GM23248 (cell line): ENCODE measurements around the gene BTBD2. TPM values are rescaled to one million over a fixed set of nuclear protein-coding genes. Genes with fewer than 3 reads are reported as not detected.
"Not testable (repeated sequence)": the region's sequence is repeated elsewhere in the genome, so short reads cannot be mapped to it uniquely, and the experiment has no call there.

Experiments
- DNase-seq: peaks from one replicate; pipeline ENCODE4 v3.0.0-alpha.2; 2015
- H2AFZ ChIP-seq: fragments of 200-600 bp; sonication (generic); 2 replicates; pipeline ENCODE4 v1.6.1; 2016; ENCODE audit warnings: antibody characterized with exemption
- H3F3A ChIP-seq: fragments of 200-600 bp; sonication (generic); 2 replicates; pipeline ENCODE4 v1.6.1; 2016; ENCODE audit warnings: mild to moderate bottlenecking, antibody characterized with exemption, mixed run types; ENCODE audit not compliant: insufficient read depth
- H3K27ac ChIP-seq: fragments of 200-600 bp; sonication (generic); 2 replicates; pipeline ENCODE4 v1.5.1; 2016; ENCODE audit warnings: mild to moderate bottlenecking
- H3K27me3 ChIP-seq: fragments of 200-600 bp; sonication (generic); replicated peaks from 2 replicates; pipeline ENCODE4 v1.6.1; 2016; ENCODE audit warnings: mild to moderate bottlenecking; ENCODE audit not compliant: insufficient read depth
- H3K36me3 ChIP-seq: fragments of 200-600 bp; sonication (generic); 2 replicates; pipeline ENCODE4 v1.6.1; 2016; ENCODE audit warnings: low read depth, mild to moderate bottlenecking
- H3K4me1 ChIP-seq: fragments of 200-600 bp; sonication (generic); 2 replicates; pipeline ENCODE4 v1.6.1; 2016; ENCODE audit warnings: mild to moderate bottlenecking; ENCODE audit not compliant: insufficient read depth
- H3K4me2 ChIP-seq: fragments of 200-600 bp; sonication (generic); one replicate; pipeline ENCODE4 v1.6.1; 2016; ENCODE audit warnings: mild to moderate bottlenecking; ENCODE audit not compliant: unreplicated experiment
- H3K4me3 ChIP-seq: fragments of 200-600 bp; sonication (generic); 2 replicates; pipeline ENCODE4 v1.5.1; 2016; ENCODE audit warnings: mild to moderate bottlenecking
- H3K79me2 ChIP-seq: fragments of 200-600 bp; sonication (generic); 2 replicates; pipeline ENCODE4 v1.6.1; 2016; ENCODE audit warnings: mild to moderate bottlenecking; ENCODE audit not compliant: insufficient read depth
- H3K9ac ChIP-seq: fragments of 200-600 bp; sonication (generic); 2 replicates; pipeline ENCODE4 v1.6.1; 2016; ENCODE audit warnings: mild to moderate bottlenecking
- H3K9me2 ChIP-seq: fragments of 200-600 bp; sonication (generic); 2 replicates; pipeline ENCODE4 v1.6.1; 2016; ENCODE audit warnings: mixed run types, mild to moderate bottlenecking, moderate library complexity; ENCODE audit not compliant: insufficient read depth
- H3K9me3 ChIP-seq: fragments of 200-600 bp; sonication (generic); one replicate; pipeline ENCODE4 v1.6.1; 2017; ENCODE audit warnings: low read depth
- H4K20me1 ChIP-seq: fragments of 200-600 bp; sonication (generic); 2 replicates; pipeline ENCODE4 v1.6.0; 2016; ENCODE audit not compliant: insufficient read depth
- EZH2 ChIP-seq: fragments of 200-600 bp; sonication (generic); IDR thresholded peaks from 2 replicates; pipeline ENCODE4 v1.6.1; 2018; ENCODE audit warnings: antibody characterized with exemption, mild to moderate bottlenecking; ENCODE audit not compliant: insufficient read depth, poor library complexity, severe bottlenecking
- EZH2phosphoT487 ChIP-seq: fragments of 200-600 bp; sonication (generic); IDR thresholded peaks from 2 replicates; pipeline ENCODE4 v1.6.1; 2018; ENCODE audit warnings: antibody characterized with exemption, moderate library complexity, mild to moderate bottlenecking, low read depth; ENCODE audit not compliant: insufficient read depth
- WGBS, 2 experiments: methylation state at CpG; one replicate each; pipeline ENCODE4 v1.1.6; 2015 to 2017; ENCODE audit warnings: low lambda C conversion rate in 2 of 2, low coverage in 1 of 2; ENCODE audit errors: missing lambda C conversion rate in 2 of 2; 5-methylcytosine and 5-hydroxymethylcytosine counted together
- in situ Hi-C: fragments of 300-500 bp; cut with MboI; formaldehyde crosslinking; loops from 2 replicates; pipeline ENCODE4 v1.15.0; 2020
- polyA plus RNA-seq: library from polyadenylated mRNA; unstranded; fragments of >200 nt; fragmentation: Nextera tagmentation; extraction: Ambion mirVana; gene quantifications from 2 replicates; pipeline ENCODE4 v1.2.1, GENCODE V29; 2016
- total RNA-seq: library from RNA; depleted of rRNA; stranded (reverse); fragments of >200 nt; shearing (Covaris generic); gene quantifications from 2 replicates; pipeline ENCODE4 v1.2.3, GENCODE V29; 2014

BTBD2 gene
- total and polyA plus RNA-seq, 2 experiments from 2014 or later: 6.8 to 69.5 TPM

GRCh38 chr19:1991018-1991913 is 24.2 kb downstream of the BTBD2 start:
- DNase-seq: no peak
- WGBS, 2 experiments: 86 to 87% methylated on average over 19 to 30 of the region's 30 CpGs
- TF ChIP-seq EZH2 (no peak), EZH2phosphoT487 (no peak)

GRCh38 chr19:1990230-1991017 is 25.1 kb downstream of the BTBD2 start:
- H3K9ac ChIP-seq: no peak overlapping the region
- no peak overlapping the region for H3K27ac ChIP-seq
- H3K4me2 ChIP-seq: no peak overlapping the region
- H3K4me1 ChIP-seq: no peaks in the 10 kb centered on the region
- no peaks in the 10 kb centered on the region for H3K36me3 ChIP-seq
- H3K9me3 ChIP-seq: no peaks in the 10 kb centered on the region
- H3K79me2 ChIP-seq: no peaks in the 10 kb centered on the region
- 97 to 99% methylated on average over 33 to 34 of the region's 34 CpGs for WGBS, 2 experiments
- no peaks in the 10 kb centered on the region for H3F3A ChIP-seq
- no peak overlapping the region for H3K4me3 ChIP-seq
- in situ Hi-C loops: no loop called here
- no peaks in the 10 kb centered on the region for H3K9me2 ChIP-seq
- no peak overlapping the region for H2AFZ ChIP-seq
- TF ChIP-seq EZH2phosphoT487 (no peak), EZH2 (no peak)
- H3K27me3 ChIP-seq: no peaks in the 10 kb centered on the region
- no peak for DNase-seq
- H4K20me1 ChIP-seq: no peaks in the 10 kb centered on the region

More at GRCh38 chr19:1991018-1991913, 24.2 kb downstream of the BTBD2 start:
- H3K27me3 ChIP-seq: no peaks in the 10 kb centered on the region
- H3K4me3 ChIP-seq: no peak overlapping the region
- no peak overlapping the region for H3K27ac ChIP-seq
- H2AFZ ChIP-seq: no peak overlapping the region
- H3K4me1 ChIP-seq: no peaks in the 10 kb centered on the region
- peaks cover 6% of the 10 kb centered on the region for H3K36me3 ChIP-seq
- in situ Hi-C loops: no loop called here
- H3K9me3 ChIP-seq: no peaks in the 10 kb centered on the region
- H3K9ac ChIP-seq: no peak overlapping the region
- no peaks in the 10 kb centered on the region for H4K20me1 ChIP-seq
- no peaks in the 10 kb centered on the region for H3K9me2 ChIP-seq
- H3F3A ChIP-seq: no peaks in the 10 kb centered on the region
- H3K79me2 ChIP-seq: no peaks in the 10 kb centered on the region
- no peak overlapping the region for H3K4me2 ChIP-seq

- Histone ChIP-seq H3K36me3 (no peaks in the 10 kb centered on the region), H3K4me2 (no peak overlapping the region), H3K9me3 (no peaks in the 10 kb centered on the region), H3K27ac (no peak overlapping the region), H4K20me1 (no peaks in the 10 kb centered on the region), H3K4me3 (no peak overlapping the region), H3F3A (no peaks in the 10 kb centered on the region), H3K27me3 (no peaks in the 10 kb centered on the region), H2AFZ (no peak overlapping the region), H3K79me2 (no peaks in the 10 kb centered on the region), H3K9ac (no peak overlapping the region), H3K9me2 (no peaks in the 10 kb centered on the region), H3K4me1 (no peaks in the 10 kb centered on the region)
- no peak for DNase-seq
- in situ Hi-C loops: no loop called here
- WGBS, 2 experiments: 93 to 94% methylated on average over 39 to 40 of the region's 40 CpGs
- no peak for TF ChIP-seq EZH2phosphoT487
- no peak for TF ChIP-seq EZH2
Measured at GRCh38 chr19:1989513-1990229, 25.8 kb downstream of the BTBD2 start.

- 87 to 93% methylated on average over 10 of the region's 10 CpGs for WGBS, 2 experiments
- H3K4me1 ChIP-seq, H3K4me3 ChIP-seq, H3K27ac ChIP-seq, DNase-seq, H3K9ac ChIP-seq, H3K27me3 ChIP-seq, H3K36me3 ChIP-seq, H2AFZ ChIP-seq, H3K9me3 ChIP-seq, H3K9me2 ChIP-seq, H3K79me2 ChIP-seq, H3K4me2 ChIP-seq, H4K20me1 ChIP-seq, in situ Hi-C loops, H3F3A ChIP-seq: not testable (repeated sequence)
Measured at GRCh38 chr19:1988464-1988863, 27.1 kb downstream of the BTBD2 start.
